Gastrocnemius medialis (tissue), 4 donors: ENCODE data around the gene DNAJC15. TPM values are rescaled to one million over a fixed set of nuclear protein-coding genes. Genes with fewer than 3 reads are reported as not detected.
A peak's percentile ranks its signal among the peaks of the same experiment; 100 is the strongest.
"Not testable (repeated sequence)": the region's sequence is repeated elsewhere in the genome, so short reads cannot be mapped to it uniquely, and the experiment has no call there.

Source experiments
- ATAC-seq, 2 donors: fragments of 150-250 bp; one replicate each; pipeline ENCODE4 v1.9.1; 2016
- DNase-seq, 2 donors: peaks; one replicate each; pipeline ENCODE4 v3.0.0-alpha.2; 2019
- H3K27ac ChIP-seq, 4 donors: fragments of 200-600 bp; sonication (generic); 1 replicate in 1 of 4; 2 replicates in 3 of 4; pipeline ENCODE4 v1.5.1; 2016 to 2018; ENCODE audit warnings: mild to moderate bottlenecking in 2 of 4, moderate library complexity in 1 of 4
- H3K27me3 ChIP-seq, 3 donors: fragments of 200-600 bp; sonication (generic) in 2 of 3; 1 replicate in 1 of 3; 2 replicates in 2 of 3; pipeline versions ENCODE4 v1.5.1 to v1.6.0; 2016 to 2019; ENCODE audit warnings: mild to moderate bottlenecking in 1 of 3, moderate library complexity in 1 of 3
- H3K36me3 ChIP-seq, 2 donors: fragments of 200-600 bp; sonication (generic) in 1 of 2; one replicate each; pipeline ENCODE4 v1.5.1; 2017 to 2018
- H3K4me1 ChIP-seq, 2 donors: fragments of 200-600 bp; sonication (generic) in 1 of 2; one replicate each; pipeline ENCODE4 v1.5.1; 2016 to 2017; ENCODE audit warnings: mild to moderate bottlenecking in 2 of 2
- H3K4me3 ChIP-seq, 4 donors: fragments of 200-600 bp; sonication (generic) in 3 of 4; 1 replicate in 1 of 4; 2 replicates in 3 of 4; pipeline ENCODE4 v1.5.1; 2016 to 2019; ENCODE audit warnings: mild to moderate bottlenecking in 2 of 4
- H3K9me3 ChIP-seq, 3 donors: fragments of 200-600 bp; sonication (generic) in 2 of 3; 1 replicate in 1 of 3; 2 replicates in 2 of 3; pipeline ENCODE4 v1.5.1; 2016 to 2019
- POLR2A ChIP-seq, 2 donors: fragments of 450-650 bp; IDR thresholded peaks; one replicate each; pipeline ENCODE4 v1.6.1; 2017; ENCODE audit warnings: antibody characterized with exemption in 2 of 2, mild to moderate bottlenecking in 2 of 2, moderate library complexity in 2 of 2
- in situ Hi-C, 4 donors: fragments of 200-750 bp; cut with MboI; loops; one replicate each; pipeline versions ENCODE4 v1.15.0 to v1.8.0; 2017; ENCODE audit warnings: low sequenced_read_pairs in 4 of 4
- intact Hi-C: fragments of 100-400 bp; cut with DNase I; formaldehyde crosslinking; loops from one replicate; pipeline ENCODE4 v1.15.1; 2023; ENCODE audit warnings: low total_unique reads
- total RNA-seq, 4 donors: library from RNA; depleted of rRNA; stranded (reverse); fragments of >200 nt; gene quantifications; one replicate each; pipeline versions ENCODE4 v1.1.0 to v1.2.3, GENCODE V29; 2016
- TF ChIP-seq, protein P1 (sequence below), 5 experiments: fragments of 450-650 bp in 3 of 5; fragments of 200-600 bp in 2 of 5; sonication (generic) in 2 of 5; IDR thresholded peaks in 4 of 5; conservative IDR thresholded peaks in 1 of 5; 1 replicate in 4 of 5; 2 replicates in 1 of 5; pipeline ENCODE4 v1.5.1; 2016 to 2019; ENCODE audit warnings: antibody characterized with exemption in 5 of 5, mild to moderate bottlenecking in 3 of 5, moderate library complexity in 3 of 5

The DNAJC15 gene
- total RNA-seq, 4 donors from 2014 or later = 6.2 to 19.5 (median 12.3) TPM

DNA sequence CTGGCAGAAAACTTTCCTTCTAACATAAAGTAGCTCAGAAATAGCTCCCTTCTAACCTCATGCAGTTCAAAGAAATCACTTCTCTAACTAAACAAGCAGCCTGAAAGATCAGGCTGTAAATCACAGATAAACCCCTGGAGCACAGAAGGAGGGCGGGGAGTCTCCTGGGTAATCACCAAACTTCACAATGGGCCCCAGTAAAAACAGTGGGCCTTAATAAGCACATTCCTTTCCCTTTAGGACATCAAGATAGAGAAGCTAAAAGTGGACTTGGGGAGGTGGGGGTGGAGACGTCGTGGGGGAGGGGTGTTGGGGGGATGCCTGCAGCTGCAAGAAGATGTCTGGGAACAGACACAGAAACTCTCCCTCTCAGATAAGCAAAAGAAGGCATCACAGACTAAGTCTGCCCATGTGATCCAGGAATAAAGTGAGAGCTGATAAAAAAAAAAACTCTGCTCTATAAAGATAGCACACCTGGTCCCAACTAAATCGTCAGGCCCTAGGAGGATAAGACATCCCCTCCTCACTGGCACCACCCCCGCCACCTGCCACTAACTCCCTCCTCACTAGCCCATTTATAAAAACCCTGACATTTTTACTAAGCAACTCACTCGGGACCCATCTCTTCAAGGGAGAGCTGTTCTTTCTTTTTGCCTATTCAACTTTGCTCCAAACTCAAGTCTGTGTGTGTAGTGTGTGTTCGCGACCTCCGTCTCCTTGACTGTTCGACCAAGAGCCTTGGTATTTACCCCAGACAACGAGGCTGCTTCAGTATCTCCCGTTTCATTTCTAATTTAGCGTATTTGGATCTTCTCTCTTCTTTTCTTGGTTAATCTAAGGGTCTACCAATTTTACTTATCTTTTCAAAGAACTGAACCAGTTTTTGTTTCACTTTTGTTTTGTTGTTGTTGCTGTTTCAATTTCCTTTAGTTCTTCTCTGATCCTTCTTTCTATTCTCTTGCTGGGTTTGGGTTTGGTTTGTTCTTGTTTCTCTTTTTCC lies 31.7 kb downstream of the DNAJC15 start:
- Histone ChIP-seq H3K4me1 (peaks cover 22 to 25% of the 10 kb centered on the region in 2 donors), H3K4me3 (peak overlapping the region; percentile 38 to 50 (median 44)), H3K27me3 (no peaks in the 10 kb centered on the region), H3K27ac (peak overlapping the region; percentile 59 to 73 (median 65)), H3K9me3 (no peaks in the 10 kb centered on the region), H3K36me3 (no peaks in the 10 kb centered on the region)
- DNase-seq = no peak
- ATAC-seq = peak; percentile 42 to 53
- in situ Hi-C loops = no loop called here
- TF ChIP-seq, protein P1, sequence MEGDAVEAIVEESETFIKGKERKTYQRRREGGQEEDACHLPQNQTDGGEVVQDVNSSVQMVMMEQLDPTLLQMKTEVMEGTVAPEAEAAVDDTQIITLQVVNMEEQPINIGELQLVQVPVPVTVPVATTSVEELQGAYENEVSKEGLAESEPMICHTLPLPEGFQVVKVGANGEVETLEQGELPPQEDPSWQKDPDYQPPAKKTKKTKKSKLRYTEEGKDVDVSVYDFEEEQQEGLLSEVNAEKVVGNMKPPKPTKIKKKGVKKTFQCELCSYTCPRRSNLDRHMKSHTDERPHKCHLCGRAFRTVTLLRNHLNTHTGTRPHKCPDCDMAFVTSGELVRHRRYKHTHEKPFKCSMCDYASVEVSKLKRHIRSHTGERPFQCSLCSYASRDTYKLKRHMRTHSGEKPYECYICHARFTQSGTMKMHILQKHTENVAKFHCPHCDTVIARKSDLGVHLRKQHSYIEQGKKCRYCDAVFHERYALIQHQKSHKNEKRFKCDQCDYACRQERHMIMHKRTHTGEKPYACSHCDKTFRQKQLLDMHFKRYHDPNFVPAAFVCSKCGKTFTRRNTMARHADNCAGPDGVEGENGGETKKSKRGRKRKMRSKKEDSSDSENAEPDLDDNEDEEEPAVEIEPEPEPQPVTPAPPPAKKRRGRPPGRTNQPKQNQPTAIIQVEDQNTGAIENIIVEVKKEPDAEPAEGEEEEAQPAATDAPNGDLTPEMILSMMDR (IDR thresholded peaks at IDR 0.05 in 4 of 5, conservative IDR thresholded peaks at IDR 0.05 in 1 of 5) = no peak
- TF ChIP-seq POLR2A (IDR thresholded peaks at IDR 0.05) = no peak
- intact Hi-C loops = no loop called here

DNA sequence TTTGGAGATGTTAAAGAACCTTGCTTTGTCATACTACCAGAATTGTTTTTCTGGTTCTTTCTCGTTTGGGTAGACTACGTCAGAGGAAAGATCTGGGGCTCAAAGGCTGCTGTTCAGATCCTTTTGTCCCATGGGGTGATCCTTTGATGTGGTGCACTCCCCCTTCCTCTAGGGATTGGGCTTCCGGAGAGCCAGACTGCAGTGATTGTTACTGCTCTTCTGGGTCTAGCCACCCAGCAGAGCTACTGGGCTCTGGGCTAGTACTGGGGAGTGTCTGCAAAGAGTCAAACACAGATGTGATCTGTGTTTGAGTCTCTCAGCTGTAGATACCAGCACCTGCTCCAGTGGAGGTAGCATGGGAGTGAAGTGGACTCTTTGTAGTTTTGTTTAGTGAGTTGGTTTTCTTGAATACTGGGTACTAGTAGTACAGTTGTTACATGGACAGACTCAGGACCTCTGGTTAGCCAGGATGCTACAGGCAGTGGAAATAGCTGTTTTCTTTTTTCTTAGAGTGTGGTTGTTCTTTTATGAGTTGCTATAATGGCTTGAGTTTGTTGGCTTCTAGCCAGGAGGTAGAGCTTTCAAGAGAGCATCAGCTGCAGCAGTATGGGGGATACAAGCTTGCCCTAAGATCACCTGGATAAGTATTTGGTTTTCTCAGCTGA lies 34.4 kb downstream of the DNAJC15 start:
- H3K9me3 ChIP-seq = no peaks in the 10 kb centered on the region
- TF ChIP-seq, protein P1 (IDR thresholded peaks at IDR 0.05 in 4 of 5, conservative IDR thresholded peaks at IDR 0.05 in 1 of 5) = no peak
- TF ChIP-seq POLR2A (IDR thresholded peaks at IDR 0.05) = no peak
- DNase-seq (no peak), ATAC-seq (no peak)
- no peaks in the 10 kb centered on the region for H3K27me3 ChIP-seq
- H3K4me3 ChIP-seq = no peak overlapping the region
- intact Hi-C loops = no loop called here
- no peaks in the 10 kb centered on the region for H3K36me3 ChIP-seq
- peaks cover 22 to 25% of the 10 kb centered on the region in 2 donors for H3K4me1 ChIP-seq
- in situ Hi-C loops = no loop called here
- H3K27ac ChIP-seq = no peak overlapping the region

DNA sequence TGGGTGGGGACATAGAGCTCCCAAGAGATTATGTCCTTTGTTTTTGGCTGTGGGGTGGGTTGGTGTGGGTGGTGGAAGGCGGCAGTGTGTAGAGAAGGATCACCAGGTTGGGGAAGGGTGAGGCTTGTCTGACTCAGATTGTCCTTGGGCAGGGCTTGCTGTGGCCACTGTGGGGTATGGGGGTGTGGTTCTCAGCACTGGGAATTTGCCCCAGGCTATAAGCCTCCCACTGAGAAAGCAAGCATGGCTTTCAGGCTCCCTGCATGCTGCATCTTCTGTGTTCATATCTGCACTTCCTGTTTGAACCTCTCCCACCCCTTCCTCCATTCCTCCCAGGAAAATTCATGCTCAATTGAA lies 34.9 kb downstream of the DNAJC15 start:
- Histone ChIP-seq H3K36me3 (no peaks in the 10 kb centered on the region), H3K9me3 (no peaks in the 10 kb centered on the region), H3K27me3 (no peaks in the 10 kb centered on the region), H3K4me1 (peaks cover 22 to 25% of the 10 kb centered on the region in 2 donors), H3K4me3 (no peak overlapping the region), H3K27ac (peak overlapping the region in 1 of 4 donors; percentile 44)
- no peak for TF ChIP-seq POLR2A (IDR thresholded peaks at IDR 0.05)
- TF ChIP-seq, protein P1 (IDR thresholded peaks at IDR 0.05 in 4 of 5, conservative IDR thresholded peaks at IDR 0.05 in 1 of 5) = no peak
- ATAC-seq = no peak
- intact Hi-C loops = no loop called here
- in situ Hi-C loops = no loop called here
- DNase-seq = no peak

DNA sequence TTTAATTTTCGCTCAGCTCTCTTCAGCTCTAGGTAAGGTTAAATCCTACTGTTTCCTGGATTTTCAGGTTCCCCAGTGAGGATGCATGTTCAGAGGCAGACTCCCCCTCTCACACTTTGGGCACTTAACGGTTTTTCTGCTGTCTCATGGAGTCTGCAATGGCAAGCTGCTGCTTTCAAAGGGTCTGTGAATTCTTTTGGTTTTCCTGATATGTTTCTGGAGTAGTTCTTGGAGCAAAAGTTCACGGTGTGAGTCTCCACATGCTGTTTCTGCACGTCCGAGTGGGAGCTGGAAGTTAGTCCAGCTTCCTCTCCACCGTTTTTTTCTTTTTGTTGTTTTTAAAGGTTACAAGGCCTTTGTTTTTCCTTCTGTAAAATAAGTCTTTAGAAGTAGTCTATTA lies 35.4 kb downstream of the DNAJC15 start:
- H3K36me3 ChIP-seq = no peaks in the 10 kb centered on the region
- in situ Hi-C loops (no loop called here), intact Hi-C loops (no loop called here)
- H3K27ac ChIP-seq = peak overlapping the region in 1 of 4 donors; percentile 44
- TF ChIP-seq, protein P1 (IDR thresholded peaks at IDR 0.05 in 4 of 5, conservative IDR thresholded peaks at IDR 0.05 in 1 of 5) = no peak
- no peak for TF ChIP-seq POLR2A (IDR thresholded peaks at IDR 0.05)
- no peaks in the 10 kb centered on the region for H3K9me3 ChIP-seq
- H3K4me1 ChIP-seq = peaks cover 22 to 25% of the 10 kb centered on the region in 2 donors
- ATAC-seq (no peak), DNase-seq (no peak)
- H3K4me3 ChIP-seq = no peak overlapping the region
- H3K27me3 ChIP-seq = no peaks in the 10 kb centered on the region

DNA sequence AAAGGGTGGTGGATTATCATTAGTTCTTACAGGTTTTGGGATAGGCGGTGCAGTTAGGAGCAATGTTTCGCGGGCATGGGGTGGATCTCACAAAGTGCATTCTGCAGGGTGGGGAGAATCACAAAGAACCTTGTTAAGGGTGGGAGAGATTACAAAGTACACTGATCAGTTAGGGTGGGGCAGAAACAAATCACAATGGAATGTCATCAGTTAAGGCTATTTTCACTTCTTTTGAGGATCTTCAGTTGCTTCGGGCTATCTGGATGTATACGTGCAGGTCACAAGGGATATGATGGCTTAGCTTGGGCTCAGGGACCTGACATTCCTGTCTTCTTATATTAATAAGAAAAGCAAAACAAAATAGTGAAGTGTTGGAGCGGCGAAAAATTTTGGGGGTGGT lies 36.4 kb downstream of the DNAJC15 start:
- H3K9me3 ChIP-seq, ATAC-seq, intact Hi-C loops, H3K27ac ChIP-seq, in situ Hi-C loops, H3K27me3 ChIP-seq, H3K36me3 ChIP-seq, H3K4me3 ChIP-seq, DNase-seq: not testable (repeated sequence)
- H3K4me1 ChIP-seq = peaks cover 16 to 17% of the 10 kb centered on the region in 2 donors

DNA sequence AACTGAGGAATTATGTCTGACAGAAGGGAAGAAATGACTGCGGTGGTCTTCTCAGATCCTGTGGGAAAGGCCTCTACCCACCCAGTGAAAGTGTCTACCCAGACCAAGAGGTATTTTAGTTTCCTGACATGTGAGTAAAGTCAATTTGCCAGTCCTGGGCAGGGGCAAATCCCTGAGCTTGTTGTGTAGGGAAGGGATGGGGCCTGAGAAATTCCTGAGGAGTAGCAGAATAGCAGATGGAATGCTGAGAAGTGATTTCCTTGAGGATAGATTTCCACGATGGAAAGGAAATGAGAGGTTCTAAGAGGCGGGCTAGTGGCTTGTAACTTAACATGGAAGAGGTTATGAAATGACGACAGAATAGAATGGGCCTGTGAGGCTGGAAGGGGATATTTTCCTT lies 37.4 kb downstream of the DNAJC15 start:
- H3K9me3 ChIP-seq, H3K4me3 ChIP-seq, in situ Hi-C loops, H3K27me3 ChIP-seq, H3K27ac ChIP-seq, DNase-seq, intact Hi-C loops, H3K36me3 ChIP-seq, ATAC-seq: not testable (repeated sequence)
- H3K4me1 ChIP-seq = peaks cover 6 to 13% of the 10 kb centered on the region in 2 donors
